ENCODE data around the gene AK5. TPM values are rescaled to one million over a fixed set of nuclear protein-coding genes. Genes with fewer than 3 reads are reported as not detected.

Gene AK5
- polyA plus RNA-seq, 1 donor (not counting 4 experiments of a cell fraction or from before 2014, with no cell fraction given), result 0.30 TPM

GRCh38 chr1:77484334-77484733 is 202.5 kb downstream of the AK5 start:
- Histone ChIP-seq H3K79me2 (ENCODE audit: control insufficient read depth, insufficient read depth, low read length) (no peaks in the 10 kb centered on the region), H4K20me1 (ENCODE audit: control insufficient read depth, extremely low read depth, insufficient read depth, low read length) (no peaks in the 10 kb centered on the region), H3K4me1 (ENCODE audit: control insufficient read depth, extremely low read depth, insufficient read depth, low read length) (no peaks in the 10 kb centered on the region), H3K27ac (ENCODE audit: control insufficient read depth, insufficient read depth, low read length) (no peak overlapping the region), H2AFZ (ENCODE audit: control insufficient read depth, low read length) (no peak overlapping the region), H3K4me3 (ENCODE audit: control insufficient read depth in 2 of 3, extremely low read depth in 1 of 3, insufficient read depth in 2 of 3, low read depth in 1 of 3, low read length in 3 of 3) (no peak overlapping the region), H3K9ac (ENCODE audit: control insufficient read depth, extremely low read depth, insufficient read depth, low read length) (no peak overlapping the region), H3K27me3 (ENCODE audit: control insufficient read depth, extremely low read depth, insufficient read depth, low read length) (no peaks in the 10 kb centered on the region), H3K9me3 (ENCODE audit: control insufficient read depth, low read depth, low read length) (no peaks in the 10 kb centered on the region), H3K36me3 (ENCODE audit: control insufficient read depth in 2 of 2, extremely low read depth in 1 of 2, insufficient read depth in 2 of 2, low read length in 2 of 2) (no peaks in the 10 kb centered on the region), H3K4me2 (ENCODE audit: control insufficient read depth, extremely low read depth, insufficient read depth, low read depth, low read length) (no peak overlapping the region), H3K9me1 (ENCODE audit: control insufficient read depth, extremely low read depth, insufficient read depth, low read length) (no peaks in the 10 kb centered on the region)
- DNase-seq (ENCODE audit: low read depth, low spot score), result no peak
- dilution Hi-C loops (cut with MboI; ENCODE audit: extremely low pct_ligation_motif_present, low sequenced_read_pairs), result no loop called here
- FAIRE-seq, result no peak
- TF ChIP-seq EZH2 (IDR thresholded peaks at IDR 0.05; ENCODE audit: low read length), result no peak
- no peak for TF ChIP-seq CTCF (optimal IDR thresholded peaks at IDR 0.05 in 1 of 3, IDR thresholded peaks at IDR 0.05 in 1 of 3, conservative IDR thresholded peaks at IDR 0.05 in 1 of 3; ENCODE audit: extremely low read depth in 1 of 3, insufficient read depth in 2 of 3, low read length in 3 of 3)

GRCh38 chr1:77484926-77485325 is 203.1 kb downstream of the AK5 start:
- Histone ChIP-seq H4K20me1 (ENCODE audit: control insufficient read depth, extremely low read depth, insufficient read depth, low read length) (no peaks in the 10 kb centered on the region), H3K9me1 (ENCODE audit: control insufficient read depth, extremely low read depth, insufficient read depth, low read length) (no peaks in the 10 kb centered on the region), H3K4me2 (ENCODE audit: control insufficient read depth, extremely low read depth, insufficient read depth, low read depth, low read length) (no peak overlapping the region), H3K4me1 (ENCODE audit: control insufficient read depth, extremely low read depth, insufficient read depth, low read length) (no peaks in the 10 kb centered on the region), H3K9me3 (ENCODE audit: control insufficient read depth, low read depth, low read length) (no peaks in the 10 kb centered on the region), H3K79me2 (ENCODE audit: control insufficient read depth, insufficient read depth, low read length) (no peaks in the 10 kb centered on the region), H3K4me3 (ENCODE audit: control insufficient read depth in 2 of 3, extremely low read depth in 1 of 3, insufficient read depth in 2 of 3, low read depth in 1 of 3, low read length in 3 of 3) (no peak overlapping the region), H3K36me3 (ENCODE audit: control insufficient read depth in 2 of 2, extremely low read depth in 1 of 2, insufficient read depth in 2 of 2, low read length in 2 of 2) (no peaks in the 10 kb centered on the region), H3K9ac (ENCODE audit: control insufficient read depth, extremely low read depth, insufficient read depth, low read length) (no peak overlapping the region), H3K27me3 (ENCODE audit: control insufficient read depth, extremely low read depth, insufficient read depth, low read length) (no peaks in the 10 kb centered on the region), H2AFZ (ENCODE audit: control insufficient read depth, low read length) (no peak overlapping the region), H3K27ac (ENCODE audit: control insufficient read depth, insufficient read depth, low read length) (no peak overlapping the region)
- dilution Hi-C loops (cut with MboI; ENCODE audit: extremely low pct_ligation_motif_present, low sequenced_read_pairs), result no loop called here
- FAIRE-seq, result no peak
- no peak for DNase-seq (ENCODE audit: low read depth, low spot score)
- no peak for TF ChIP-seq CTCF (optimal IDR thresholded peaks at IDR 0.05 in 1 of 3, IDR thresholded peaks at IDR 0.05 in 1 of 3, conservative IDR thresholded peaks at IDR 0.05 in 1 of 3; ENCODE audit: extremely low read depth in 1 of 3, insufficient read depth in 2 of 3, low read length in 3 of 3)
- TF ChIP-seq EZH2 (IDR thresholded peaks at IDR 0.05; ENCODE audit: low read length), result no peak
